GM12892 (cell line): Measurements from ENCODE around the gene THADA.

Experiments used
- POLR2A ChIP-seq: IDR thresholded peaks from 2 replicates; pipeline ENCODE4 v1.6.1; 2011; ENCODE audit warnings: low read depth, low read length, control low read depth
- POLR2AphosphoS5 ChIP-seq: IDR thresholded peaks from 2 replicates; pipeline ENCODE4 v1.6.1; 2011; ENCODE audit warnings: low read depth, low read length, control low read depth
- TAF1 ChIP-seq: IDR thresholded peaks from 2 replicates; pipeline ENCODE4 v1.6.1; 2011; ENCODE audit warnings: low read depth, mild to moderate bottlenecking, control low read depth, low read length, borderline replicate concordance

DNA sequence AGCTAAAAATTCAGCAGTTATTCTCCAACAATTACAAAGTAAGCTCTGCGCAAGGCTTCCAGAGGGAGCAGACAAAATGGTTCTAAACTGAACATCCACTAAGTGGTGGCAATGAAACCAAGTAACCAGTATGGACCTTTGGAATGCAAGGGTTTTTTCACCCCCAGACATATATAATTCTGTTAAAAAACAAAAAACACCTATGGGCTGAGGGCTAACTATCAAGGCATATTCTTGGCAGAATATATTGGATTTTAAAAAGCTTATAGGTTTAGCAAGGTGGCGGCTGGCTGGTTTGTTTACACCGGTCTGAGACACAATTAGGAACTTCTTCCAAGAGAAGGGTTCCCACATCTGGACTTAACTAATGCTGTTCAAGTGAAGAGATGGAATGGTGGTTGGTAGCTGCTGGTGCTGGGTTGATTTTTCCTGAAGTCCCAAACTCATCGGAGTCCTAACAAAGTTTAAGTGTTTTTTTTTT is 372.3 kb downstream of the THADA start:
- TF ChIP-seq POLR2A (no peak), TAF1 (no peak), POLR2AphosphoS5 (no peak)
